Adrenal gland (tissue), 12 donors: ENCODE results near the gene CX3CR1. TPM values are rescaled to one million over a fixed set of nuclear protein-coding genes. Genes with fewer than 3 reads are reported as not detected.

ENCODE experiments used
- DNase-seq, 7 donors: peaks; one replicate each; pipeline ENCODE4 v3.0.0-alpha.2; 2019 to 2020
- H3K27ac ChIP-seq, 5 donors: fragments of 200-600 bp; sonication (generic) in 4 of 5; 1 replicate in 3 of 5; 2 replicates in 2 of 5; pipeline versions ENCODE4 v1.5.1 to v1.8.0; 2016 to 2020; ENCODE audit warnings: mild to moderate bottlenecking in 1 of 5
- H3K27me3 ChIP-seq: fragments of 200-600 bp; 2 replicates; pipeline ENCODE4 v1.8.0; 2021
- H3K36me3 ChIP-seq, 2 donors: fragments of 200-600 bp; replicated peaks in 1 of 2; 1 replicate in 1 of 2; 2 replicates in 1 of 2; pipeline versions ENCODE4 v1.5.1 to v1.8.0; 2018 to 2022
- H3K4me1 ChIP-seq, 2 donors: fragments of 200-600 bp; replicated peaks in 1 of 2; 1 replicate in 1 of 2; 2 replicates in 1 of 2; pipeline versions ENCODE4 v1.5.1 to v1.8.0; 2018 to 2021
- H3K4me3 ChIP-seq, 4 donors: fragments of 200-600 bp; sonication (generic) in 3 of 4; one replicate each; pipeline ENCODE4 v1.5.1; 2016 to 2018
- H3K9me3 ChIP-seq, 3 donors: fragments of 200-600 bp; sonication (generic) in 1 of 3; replicated peaks in 1 of 3; 1 replicate in 2 of 3; 2 replicates in 1 of 3; pipeline versions ENCODE4 v1.5.1 to v1.8.0; 2016 to 2021
- POLR2A ChIP-seq, 2 donors: fragments of 450-650 bp; IDR thresholded peaks; one replicate each; pipeline ENCODE4 v1.6.1; 2017; ENCODE audit warnings: antibody characterized with exemption in 2 of 2, mild to moderate bottlenecking in 2 of 2, moderate library complexity in 1 of 2
- WGBS, 4 donors: extraction: QIAGEN DNeasy Blood & Tissue Kit in 2 of 4; methylation state at CpG; one replicate each; pipeline versions ENCODE4 v1.1.5 to v1.1.7; 2013 to 2017; 5-methylcytosine and 5-hydroxymethylcytosine counted together
- intact Hi-C, 2 donors: fragments of 100-400 bp; cut with DNase I; formaldehyde crosslinking; loops; one replicate each; pipeline versions ENCODE4 v1.14.1 to v1.15.0; 2022 to 2023
- polyA plus RNA-seq, 3 donors: library from polyadenylated mRNA; stranded (reverse); fragments of 200-250 nt in 2 of 3; fragments of 350-450 nt in 1 of 3; fragmentation: Illumina TruSeq in 1 of 3; extraction: RNeasy Lipid Tissue Mini Kit (QIAGEN cat#74804) in 1 of 3; gene quantifications; one replicate each; pipeline ENCODE4 v1.2.3, GENCODE V29; 2013 to 2014
- total RNA-seq, 9 donors: library from RNA; depleted of rRNA in 4 of 9; stranded (reverse); fragments of >200 nt in 4 of 9; fragments of 120-200 nt in 1 of 9; fragmentation: NEBNext Ultra II Directional in 1 of 9; extraction: Animal tissue kit (Norgen Biotek cat#: 25700) in 1 of 9; gene quantifications; one replicate each; pipeline versions ENCODE4 v1.1.0 to v1.2.4, GENCODE V29; 2013 to 2023
- TF ChIP-seq, protein P1 (sequence below), 6 experiments: fragments of 450-650 bp in 4 of 6; fragments of 200-600 bp in 2 of 6; sonication (generic) in 1 of 6; IDR thresholded peaks; 1 replicate in 5 of 6; 2 replicates in 1 of 6; pipeline versions ENCODE4 v1.5.1 to v1.8.0; 2016 to 2021; ENCODE audit warnings: antibody characterized with exemption in 6 of 6, mild to moderate bottlenecking in 2 of 6, moderate library complexity in 1 of 6
- donor health status: healthy with polysubstance abuse.
- donor health status: Bipolar disorder and iron deficiency.
- donor health status: DM: yes; HTN: yes; CAD: no.
- donor health status: DM: no; HTN: no; CAD: no.
- donor health status: DM: no; HTN: no; CAD: no.
- donor health status: DM: yes; HTN: yes; CAD: no.

The CX3CR1 gene
- total and polyA plus RNA-seq, 12 donors, result 0.16 to 3.1 (median 1.4) TPM; not detected in 1

DNA sequence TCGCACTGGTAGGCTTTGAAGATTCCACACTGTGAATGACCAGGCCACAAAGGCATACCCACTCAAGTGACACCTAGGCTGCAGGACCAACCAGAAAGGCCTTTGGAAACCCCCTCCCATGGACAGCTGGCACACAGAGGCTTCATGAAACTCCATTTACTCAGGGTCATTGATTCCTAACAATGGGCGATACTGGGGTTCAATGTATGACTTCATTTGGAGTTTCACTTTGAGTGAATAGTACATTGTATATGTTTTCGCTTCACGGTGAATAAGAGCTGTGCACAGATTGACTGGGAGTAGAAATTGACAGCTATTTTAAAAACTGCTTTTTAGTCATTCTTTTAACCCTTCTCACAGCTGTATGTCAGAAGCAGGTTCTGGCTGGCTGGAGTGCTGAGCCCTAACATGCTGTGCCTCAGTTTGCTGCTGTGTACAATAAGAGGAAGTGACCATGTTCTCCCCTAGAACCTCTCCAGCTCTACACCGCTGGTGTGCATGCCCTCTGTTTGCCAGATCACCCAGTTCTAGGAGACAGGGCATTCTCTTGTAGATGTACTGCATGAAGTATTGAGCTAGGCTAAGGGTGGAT lies 15.4 kb upstream of the CX3CR1 start:
- no peak overlapping the region for H3K27ac ChIP-seq
- WGBS, 4 donors, result 89 to 97% (median 91%) methylated on average over 5 of the region's 5 CpGs
- no peaks in the 10 kb centered on the region for H3K27me3 ChIP-seq
- H3K9me3 ChIP-seq, result peaks cover 0 to 7% (median 5%) of the 10 kb centered on the region in 3 donors
- intact Hi-C loops, result loop anchor here in 1 of 2 donors (10.0 kb wide), 1 partner anchor 170 kb away; no protein-coding TSS in a partner anchor
- no peak for TF ChIP-seq POLR2A (IDR thresholded peaks at IDR 0.05)
- TF ChIP-seq, protein P1, sequence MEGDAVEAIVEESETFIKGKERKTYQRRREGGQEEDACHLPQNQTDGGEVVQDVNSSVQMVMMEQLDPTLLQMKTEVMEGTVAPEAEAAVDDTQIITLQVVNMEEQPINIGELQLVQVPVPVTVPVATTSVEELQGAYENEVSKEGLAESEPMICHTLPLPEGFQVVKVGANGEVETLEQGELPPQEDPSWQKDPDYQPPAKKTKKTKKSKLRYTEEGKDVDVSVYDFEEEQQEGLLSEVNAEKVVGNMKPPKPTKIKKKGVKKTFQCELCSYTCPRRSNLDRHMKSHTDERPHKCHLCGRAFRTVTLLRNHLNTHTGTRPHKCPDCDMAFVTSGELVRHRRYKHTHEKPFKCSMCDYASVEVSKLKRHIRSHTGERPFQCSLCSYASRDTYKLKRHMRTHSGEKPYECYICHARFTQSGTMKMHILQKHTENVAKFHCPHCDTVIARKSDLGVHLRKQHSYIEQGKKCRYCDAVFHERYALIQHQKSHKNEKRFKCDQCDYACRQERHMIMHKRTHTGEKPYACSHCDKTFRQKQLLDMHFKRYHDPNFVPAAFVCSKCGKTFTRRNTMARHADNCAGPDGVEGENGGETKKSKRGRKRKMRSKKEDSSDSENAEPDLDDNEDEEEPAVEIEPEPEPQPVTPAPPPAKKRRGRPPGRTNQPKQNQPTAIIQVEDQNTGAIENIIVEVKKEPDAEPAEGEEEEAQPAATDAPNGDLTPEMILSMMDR (IDR thresholded peaks at IDR 0.05), result no peak
- no peak overlapping the region for H3K4me3 ChIP-seq
- no peaks in the 10 kb centered on the region for H3K36me3 ChIP-seq
- no peak for DNase-seq
- no peaks in the 10 kb centered on the region for H3K4me1 ChIP-seq

DNA sequence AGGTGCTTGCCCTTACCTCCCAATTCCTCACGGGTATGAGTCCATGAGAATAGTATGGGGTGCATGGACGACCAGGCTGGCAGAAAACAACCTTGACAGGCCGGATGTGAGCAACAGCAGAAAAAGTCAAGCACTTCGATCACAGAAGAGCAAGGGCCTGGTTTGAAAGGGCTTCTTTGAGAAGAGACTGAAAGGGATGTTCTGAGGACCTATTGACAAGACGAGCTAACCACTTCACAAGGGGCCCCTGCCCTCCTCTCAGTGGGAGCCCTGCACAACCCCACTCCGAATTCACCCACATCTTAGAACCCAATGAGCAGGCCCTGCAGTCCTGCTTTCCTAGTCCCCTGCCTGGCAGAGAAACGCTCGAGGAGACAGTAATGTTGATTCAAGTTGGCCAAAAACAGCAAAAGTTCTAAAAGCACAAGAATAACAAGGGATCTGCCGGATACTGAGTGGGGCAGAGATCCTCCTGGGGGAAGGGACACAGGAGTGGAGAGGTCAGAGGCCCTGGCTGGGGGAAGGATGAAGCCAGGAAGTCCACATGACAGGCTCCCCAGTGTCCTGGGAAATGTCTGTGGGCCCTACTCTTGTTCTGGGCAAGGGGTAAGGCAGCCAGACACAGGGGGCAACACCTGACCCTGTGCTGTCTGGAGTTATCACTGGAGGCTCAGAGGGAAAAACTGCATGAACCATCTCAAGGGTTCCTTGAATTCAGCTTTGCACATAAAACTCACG lies 14.8 kb upstream of the CX3CR1 start:
- 70 to 85% (median 71%) methylated on average over 10 of the region's 10 CpGs for WGBS, 4 donors
- Histone ChIP-seq H3K9me3 (peaks cover 0 to 5% (median 4%) of the 10 kb centered on the region in 3 donors), H3K4me1 (no peaks in the 10 kb centered on the region), H3K4me3 (no peak overlapping the region), H3K27ac (no peak overlapping the region), H3K36me3 (no peaks in the 10 kb centered on the region), H3K27me3 (no peaks in the 10 kb centered on the region)
- TF ChIP-seq, protein P1 (IDR thresholded peaks at IDR 0.05), result no peak
- TF ChIP-seq POLR2A (IDR thresholded peaks at IDR 0.05), result no peak
- no peak for DNase-seq
- intact Hi-C loops, result loop anchor here in 1 of 2 donors (5.0 to 10.0 kb wide), 2 partner anchors 107 to 170 kb away; no protein-coding TSS in a partner anchor

DNA sequence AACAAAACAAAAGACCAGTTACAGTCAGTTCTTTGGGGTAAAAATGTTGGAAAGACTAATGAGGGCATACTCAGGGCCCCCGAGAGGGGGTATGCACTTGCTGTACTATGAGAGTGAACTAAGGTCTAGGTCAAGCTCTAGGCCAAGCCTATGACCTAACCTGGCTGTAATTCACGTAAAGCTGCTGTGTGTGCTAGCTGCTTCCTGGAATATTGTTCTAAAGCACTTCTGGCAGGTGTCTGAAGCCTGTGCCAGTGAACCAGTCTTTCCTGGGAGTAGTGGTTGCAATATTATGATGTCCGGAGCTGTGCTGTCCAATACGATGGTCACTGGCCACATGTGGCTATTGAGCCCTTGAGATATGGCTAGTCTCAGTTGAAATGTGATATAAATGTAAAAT lies 13.1 kb upstream of the CX3CR1 start:
- H3K27ac ChIP-seq, result no peak overlapping the region
- TF ChIP-seq, protein P1 (IDR thresholded peaks at IDR 0.05), result no peak
- TF ChIP-seq POLR2A (IDR thresholded peaks at IDR 0.05), result no peak
- H3K9me3 ChIP-seq, result no peaks in the 10 kb centered on the region
- H3K4me3 ChIP-seq, result no peak overlapping the region
- H3K4me1 ChIP-seq, result no peaks in the 10 kb centered on the region
- no peaks in the 10 kb centered on the region for H3K36me3 ChIP-seq
- no peak for DNase-seq
- intact Hi-C loops, result loop anchor here in 1 of 2 donors (5.0 to 10.0 kb wide), 2 partner anchors 106 to 168 kb away; no protein-coding TSS in a partner anchor
- H3K27me3 ChIP-seq, result no peaks in the 10 kb centered on the region
- 70 to 83% (median 81%) methylated on average over 4 of the region's 4 CpGs for WGBS, 4 donors

DNA sequence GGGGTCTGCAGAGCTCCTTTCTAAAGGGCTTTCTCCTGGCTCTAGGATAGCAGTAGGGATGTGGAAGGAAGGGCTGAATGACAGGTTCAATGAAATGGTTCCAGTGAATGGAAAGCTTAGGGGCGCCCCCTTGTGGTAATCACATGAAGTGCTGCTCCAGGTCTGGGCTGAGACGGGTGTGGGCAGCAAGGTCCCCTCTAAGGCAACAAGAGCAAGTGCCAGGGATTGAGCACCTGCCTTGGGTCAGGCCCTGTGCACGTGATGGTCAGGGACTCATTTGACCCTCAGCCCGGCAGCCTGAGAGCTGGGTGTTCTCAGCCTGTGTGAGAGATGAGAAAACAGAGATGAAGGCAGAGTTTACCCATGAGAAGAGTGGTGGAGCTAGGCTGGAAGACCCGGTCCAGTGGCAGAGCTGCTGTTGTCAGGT lies 12.1 kb upstream of the CX3CR1 start:
- Histone ChIP-seq H3K4me3 (no peak overlapping the region), H3K4me1 (no peaks in the 10 kb centered on the region), H3K9me3 (no peaks in the 10 kb centered on the region), H3K27ac (no peak overlapping the region), H3K36me3 (no peaks in the 10 kb centered on the region), H3K27me3 (no peaks in the 10 kb centered on the region)
- no peak for TF ChIP-seq POLR2A (IDR thresholded peaks at IDR 0.05)
- TF ChIP-seq, protein P1 (IDR thresholded peaks at IDR 0.05), result peak; percentile 75 to 96 (median 86)
- 0 to 23% (median 16%) methylated on average over 4 to 5 of the region's 5 CpGs for WGBS, 4 donors
- DNase-seq, result peak; percentile 50 to 86 (median 65)
- intact Hi-C loops, result loop anchor here in 1 of 2 donors (5.0 to 10.0 kb wide), 2 partner anchors 105 to 167 kb away; no protein-coding TSS in a partner anchor
